ENCODE measurements around the gene PIPOX.

PIPOX gene

DNA sequence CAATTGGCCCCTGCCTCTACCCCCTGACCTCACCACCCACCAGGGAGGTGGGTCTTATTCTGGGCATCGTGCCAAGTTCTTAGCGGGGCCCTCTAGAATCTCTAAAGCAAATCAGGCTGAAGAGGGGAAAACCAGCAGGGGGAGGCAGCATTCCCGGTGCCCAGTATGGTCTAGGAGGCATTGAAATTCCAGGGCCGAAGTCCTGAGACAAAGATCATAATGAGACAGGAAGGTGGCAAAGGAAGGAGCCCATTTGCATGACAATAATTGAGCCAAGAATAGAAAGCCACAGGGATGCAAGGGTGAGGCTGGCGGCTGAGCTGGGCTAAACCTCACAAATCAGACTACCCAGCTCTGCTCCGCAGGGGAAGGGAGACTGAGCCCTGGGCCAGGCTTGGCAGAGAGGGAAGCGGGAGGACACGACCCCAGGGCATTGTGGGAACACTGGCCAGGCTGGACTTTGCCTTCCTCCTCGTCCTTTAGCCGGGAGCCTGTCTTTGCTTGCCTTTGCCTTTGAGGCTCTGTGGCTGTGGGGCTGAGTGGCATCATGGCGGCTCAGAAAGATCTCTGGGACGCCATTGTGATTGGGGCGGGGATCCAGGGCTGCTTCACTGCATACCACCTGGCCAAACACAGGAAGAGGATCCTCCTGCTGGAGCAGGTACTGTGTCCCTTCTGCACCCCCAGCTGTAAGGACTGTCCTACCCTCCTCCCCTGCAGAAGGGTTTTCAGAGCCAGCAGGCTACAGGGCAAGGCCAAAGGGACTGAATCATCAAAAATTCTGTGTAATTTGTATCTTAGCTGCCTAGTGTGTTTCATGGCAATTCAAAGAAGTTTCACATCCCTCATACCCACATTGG lies at the start of gene PIPOX:
TSS of gene PIPOX (plus strand) at position 463 of the 860 bp plus-strand sequence. CDS start at position 548, 85 bp downstream.
- Histone ChIP-seq H3K27ac (peak within 1 kb of the TSS in 1 of 2 donors; percentile 68), H3K4me3 (no peak within 1 kb of the TSS)
- TF ChIP-seq, protein P1, sequence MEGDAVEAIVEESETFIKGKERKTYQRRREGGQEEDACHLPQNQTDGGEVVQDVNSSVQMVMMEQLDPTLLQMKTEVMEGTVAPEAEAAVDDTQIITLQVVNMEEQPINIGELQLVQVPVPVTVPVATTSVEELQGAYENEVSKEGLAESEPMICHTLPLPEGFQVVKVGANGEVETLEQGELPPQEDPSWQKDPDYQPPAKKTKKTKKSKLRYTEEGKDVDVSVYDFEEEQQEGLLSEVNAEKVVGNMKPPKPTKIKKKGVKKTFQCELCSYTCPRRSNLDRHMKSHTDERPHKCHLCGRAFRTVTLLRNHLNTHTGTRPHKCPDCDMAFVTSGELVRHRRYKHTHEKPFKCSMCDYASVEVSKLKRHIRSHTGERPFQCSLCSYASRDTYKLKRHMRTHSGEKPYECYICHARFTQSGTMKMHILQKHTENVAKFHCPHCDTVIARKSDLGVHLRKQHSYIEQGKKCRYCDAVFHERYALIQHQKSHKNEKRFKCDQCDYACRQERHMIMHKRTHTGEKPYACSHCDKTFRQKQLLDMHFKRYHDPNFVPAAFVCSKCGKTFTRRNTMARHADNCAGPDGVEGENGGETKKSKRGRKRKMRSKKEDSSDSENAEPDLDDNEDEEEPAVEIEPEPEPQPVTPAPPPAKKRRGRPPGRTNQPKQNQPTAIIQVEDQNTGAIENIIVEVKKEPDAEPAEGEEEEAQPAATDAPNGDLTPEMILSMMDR (IDR thresholded peaks at IDR 0.05): no peak
- DNase-seq (ENCODE audit: low spot score): no peak

GRCh38 chr17:28993645-28994426 lies 49.1 kb upstream of the PIPOX start:
- TF ChIP-seq, protein P1 (IDR thresholded peaks at IDR 0.05): no peak

GRCh38 chr17:28996554-28997096 lies 46.3 kb upstream of the PIPOX start:
- H3K4me3 ChIP-seq: no peak overlapping the region
- no peak overlapping the region for H3K27ac ChIP-seq
- TF ChIP-seq, protein P1 (IDR thresholded peaks at IDR 0.05): no peak
- no peak for DNase-seq (ENCODE audit: low spot score)

More at GRCh38 chr17:28993645-28994426, 49.1 kb upstream of the PIPOX start:
- Histone ChIP-seq H3K4me3 (no peak overlapping the region), H3K27ac (no peak overlapping the region)
- DNase-seq (ENCODE audit: low spot score): no peak

- Histone ChIP-seq H3K4me3 (no peak overlapping the region), H3K27ac (no peak overlapping the region)
- DNase-seq (ENCODE audit: low spot score): no peak
- TF ChIP-seq, protein P1 (IDR thresholded peaks at IDR 0.05): no peak
Measured at GRCh38 chr17:28997806-28998205, 45.1 kb upstream of the PIPOX start.

DNA sequence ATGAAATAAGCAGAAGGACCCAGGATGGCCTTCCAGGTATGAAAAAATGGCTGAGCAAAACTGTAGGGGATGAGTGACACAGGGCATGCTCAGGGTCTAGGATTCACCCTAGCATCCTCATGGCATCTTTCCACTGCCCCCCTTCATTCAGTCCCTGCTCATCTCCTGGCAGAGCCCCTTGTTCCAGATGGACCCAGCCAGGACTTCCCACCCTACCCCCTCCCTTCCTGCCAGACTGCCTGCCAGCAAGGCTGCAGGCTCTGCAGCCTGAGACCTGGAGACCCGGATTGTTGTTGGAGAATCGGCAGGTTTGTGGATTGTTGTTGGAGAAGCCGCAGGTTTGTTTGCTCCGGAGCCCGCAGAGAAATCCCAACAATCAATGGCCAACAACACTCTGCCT lies 43.7 kb upstream of the PIPOX start:
- TF ChIP-seq, protein P1 (IDR thresholded peaks at IDR 0.05): no peak
- no peak for DNase-seq (ENCODE audit: low spot score)
- Histone ChIP-seq H3K4me3 (no peak overlapping the region), H3K27ac (no peak overlapping the region)

- Histone ChIP-seq H3K4me3 (no peak overlapping the region), H3K27ac (no peak overlapping the region)
- no peak for DNase-seq (ENCODE audit: low spot score)
- TF ChIP-seq, protein P1 (IDR thresholded peaks at IDR 0.05): no peak
Measured at GRCh38 chr17:29000973-29001372, 42.0 kb upstream of the PIPOX start.
